Measurements from ENCODE around the gene CANT1.

Gene CANT1

DNA sequence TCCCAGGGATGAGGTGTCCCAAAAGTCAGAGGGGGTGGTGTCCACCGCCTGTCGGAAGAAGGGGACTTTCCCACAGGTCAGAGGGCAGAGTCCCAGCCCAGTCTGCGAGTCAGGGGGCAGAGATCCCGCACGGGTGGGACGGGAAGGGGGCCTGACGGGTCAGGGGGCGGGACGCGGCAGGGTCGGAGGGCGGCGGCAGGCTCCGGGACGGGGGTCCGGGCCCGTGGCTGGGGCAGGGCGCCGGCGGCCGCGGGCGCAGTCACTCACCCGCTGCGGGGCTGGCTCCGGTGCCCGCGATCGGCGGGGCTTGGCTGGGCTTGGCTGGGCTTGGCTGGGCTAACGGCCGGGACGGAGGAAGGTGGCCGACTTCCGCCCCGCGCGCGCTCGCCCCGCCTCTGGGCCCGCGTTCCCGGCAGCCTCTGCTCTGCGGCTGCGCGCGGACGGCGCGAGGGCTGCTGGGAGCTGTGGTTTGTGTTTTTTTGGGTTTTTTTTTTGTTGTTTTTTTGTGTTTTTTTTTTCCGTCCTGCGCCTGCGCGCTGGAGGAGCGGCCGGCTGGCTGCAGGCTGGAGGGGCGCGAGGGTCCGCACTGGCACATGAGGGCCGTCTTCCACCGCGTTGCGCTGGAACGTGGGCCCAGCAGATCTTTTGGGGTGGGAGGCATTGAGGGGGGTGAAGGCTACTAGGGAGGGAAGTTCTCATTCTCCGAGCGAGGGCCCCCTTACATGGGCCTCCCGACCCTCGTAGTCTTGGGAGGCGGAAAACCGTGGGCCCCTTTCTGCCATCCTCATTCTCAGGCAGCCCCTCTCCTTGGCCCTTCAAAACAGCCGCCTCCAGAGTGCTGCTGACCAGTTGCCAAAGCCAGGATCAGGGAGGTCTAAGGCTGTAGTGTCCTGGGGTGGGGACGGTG lies at the start of gene CANT1:
CANT1 (minus strand) TSS at position 368 of the 907 bp plus-strand sequence. CDS start 12,142 bp downstream, outside the sequence.
- Histone ChIP-seq H3K4me1 (ENCODE audit: insufficient read depth, low read length) (peaks cover 28% of the 10 kb centered on the region), H3K27me3 (ENCODE audit: control insufficient read depth in 1 of 2, insufficient read depth in 2 of 2, low read length in 2 of 2) (no peaks in the 10 kb centered on the region), H3K36me3 (ENCODE audit: insufficient read depth, low read length) (no peaks in the 10 kb centered on the region)

DNA sequence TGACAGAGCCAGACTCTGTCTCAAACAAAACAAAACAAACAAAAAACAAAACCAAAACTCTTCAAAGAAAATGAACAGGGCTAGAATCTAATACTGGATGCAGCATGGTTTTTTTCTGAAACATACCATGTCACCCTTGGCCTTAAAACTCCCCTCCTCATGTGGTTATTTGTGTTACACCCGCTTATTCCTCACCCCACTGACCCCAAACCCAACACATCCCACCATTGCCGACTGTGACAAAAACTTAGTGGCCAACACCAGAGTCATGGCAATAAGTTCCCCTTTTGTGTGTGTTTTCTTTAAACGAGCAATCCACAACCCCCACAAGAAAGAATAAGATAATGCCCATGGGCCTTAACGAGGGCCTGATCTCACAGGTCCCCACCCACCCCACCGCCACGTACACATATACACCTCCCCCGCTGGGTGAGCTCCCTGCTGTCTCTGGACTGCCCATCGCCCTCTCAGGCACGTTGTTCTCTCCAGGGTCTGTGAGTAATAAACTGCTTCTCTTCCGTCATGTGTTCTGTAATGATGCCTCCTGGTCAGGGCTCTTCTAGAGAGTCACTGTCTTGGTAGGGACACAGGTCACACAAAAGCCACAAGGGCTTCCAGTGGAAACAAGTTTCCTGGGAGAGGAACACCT lies 48.3 kb upstream of the CANT1 start:
- Histone ChIP-seq H3K4me3 (ENCODE audit: low read depth in 1 of 2, low read length in 2 of 2) (no peak overlapping the region), H3K36me3 (ENCODE audit: insufficient read depth, low read length) (no peaks in the 10 kb centered on the region), H3K4me1 (ENCODE audit: insufficient read depth, low read length) (no peaks in the 10 kb centered on the region), H3K9me3 (ENCODE audit: low read length) (no peaks in the 10 kb centered on the region), H3K27ac (ENCODE audit: low read depth, low read length) (no peak overlapping the region), H3K27me3 (ENCODE audit: control insufficient read depth in 1 of 2, insufficient read depth in 2 of 2, low read length in 2 of 2) (no peaks in the 10 kb centered on the region), H3K9ac (ENCODE audit: low read length) (no peak overlapping the region)

More for the DNA sequence above, at the start of gene CANT1:
- H3K27ac ChIP-seq (ENCODE audit: low read depth, low read length) = peak within 1 kb of the TSS; percentile 50
- peak within 1 kb of the TSS; percentile 33 to 80 for H3K4me3 ChIP-seq (ENCODE audit: low read depth in 1 of 2, low read length in 2 of 2)
- H3K9ac ChIP-seq (ENCODE audit: low read length) = peak within 1 kb of the TSS; percentile 65
- H3K9me3 ChIP-seq (ENCODE audit: low read length) = no peaks in the 10 kb centered on the region

DNA sequence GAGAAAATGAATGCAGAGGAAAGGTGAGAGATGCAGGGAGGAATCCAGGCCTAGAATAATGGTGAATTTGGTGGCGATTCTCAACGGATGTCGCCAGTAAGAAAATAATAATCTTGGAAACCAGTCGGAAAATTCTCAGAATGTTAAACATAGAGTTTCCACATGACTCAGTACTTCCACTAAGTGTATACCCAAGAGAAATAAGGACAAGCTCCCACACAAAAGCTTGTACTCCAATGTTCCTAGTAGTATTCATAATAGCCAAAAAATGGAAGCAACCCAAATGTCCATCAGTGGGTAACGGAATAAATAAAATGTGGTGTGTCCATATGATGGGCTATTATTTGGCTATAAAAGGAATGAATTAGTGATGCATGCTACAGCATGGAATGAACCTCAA lies 45.6 kb upstream of the CANT1 start:
- Histone ChIP-seq H3K4me3 (ENCODE audit: low read depth in 1 of 2, low read length in 2 of 2) (no peak overlapping the region), H3K9ac (ENCODE audit: low read length) (no peak overlapping the region), H3K27me3 (ENCODE audit: control insufficient read depth in 1 of 2, insufficient read depth in 2 of 2, low read length in 2 of 2) (no peaks in the 10 kb centered on the region), H3K36me3 (ENCODE audit: insufficient read depth, low read length) (no peaks in the 10 kb centered on the region), H3K4me1 (ENCODE audit: insufficient read depth, low read length) (no peaks in the 10 kb centered on the region), H3K27ac (ENCODE audit: low read depth, low read length) (no peak overlapping the region), H3K9me3 (ENCODE audit: low read length) (no peaks in the 10 kb centered on the region)

DNA sequence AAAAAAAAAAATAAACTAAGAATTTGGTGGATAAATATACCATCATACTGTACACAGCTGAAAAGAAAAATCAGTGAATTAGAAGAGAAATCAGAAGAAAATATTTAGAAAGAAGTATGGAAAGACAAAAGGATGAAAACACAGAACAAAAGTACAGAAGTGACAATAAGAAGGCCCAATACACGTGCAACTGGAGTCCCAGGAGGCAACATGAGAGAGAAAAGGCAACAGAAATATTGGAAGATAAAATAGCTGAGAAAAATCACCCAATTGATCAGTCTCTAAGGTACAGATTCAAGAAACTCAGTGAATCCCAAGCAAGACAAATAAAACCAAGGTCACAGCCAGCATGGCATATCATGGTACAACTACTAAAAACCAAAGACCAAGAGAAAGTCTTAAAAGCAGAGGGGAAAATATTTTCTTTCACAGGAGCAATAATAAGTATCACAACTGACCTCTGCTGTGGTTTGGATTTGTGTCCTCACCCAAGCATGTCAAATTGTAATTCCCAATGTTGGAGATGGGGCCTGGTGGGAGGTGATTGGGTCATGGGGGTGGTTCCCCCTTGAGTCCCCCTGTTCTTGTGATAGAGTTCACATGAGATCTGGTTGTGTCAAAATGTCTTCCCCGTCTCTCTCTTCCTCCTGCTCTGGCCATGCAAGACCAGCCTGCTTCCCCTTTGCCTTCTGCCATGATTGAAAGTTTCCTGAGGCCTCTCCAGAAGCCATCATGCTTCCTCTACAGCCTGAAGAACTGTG lies 44.8 kb upstream of the CANT1 start:
- no peaks in the 10 kb centered on the region for H3K4me1 ChIP-seq (ENCODE audit: insufficient read depth, low read length)
- no peaks in the 10 kb centered on the region for H3K36me3 ChIP-seq (ENCODE audit: insufficient read depth, low read length)
- no peaks in the 10 kb centered on the region for H3K27me3 ChIP-seq (ENCODE audit: control insufficient read depth in 1 of 2, insufficient read depth in 2 of 2, low read length in 2 of 2)
- no peak overlapping the region for H3K27ac ChIP-seq (ENCODE audit: low read depth, low read length)
- no peaks in the 10 kb centered on the region for H3K9me3 ChIP-seq (ENCODE audit: low read length)
- no peak overlapping the region for H3K9ac ChIP-seq (ENCODE audit: low read length)
- H3K4me3 ChIP-seq (ENCODE audit: low read depth in 1 of 2, low read length in 2 of 2) = no peak overlapping the region

DNA sequence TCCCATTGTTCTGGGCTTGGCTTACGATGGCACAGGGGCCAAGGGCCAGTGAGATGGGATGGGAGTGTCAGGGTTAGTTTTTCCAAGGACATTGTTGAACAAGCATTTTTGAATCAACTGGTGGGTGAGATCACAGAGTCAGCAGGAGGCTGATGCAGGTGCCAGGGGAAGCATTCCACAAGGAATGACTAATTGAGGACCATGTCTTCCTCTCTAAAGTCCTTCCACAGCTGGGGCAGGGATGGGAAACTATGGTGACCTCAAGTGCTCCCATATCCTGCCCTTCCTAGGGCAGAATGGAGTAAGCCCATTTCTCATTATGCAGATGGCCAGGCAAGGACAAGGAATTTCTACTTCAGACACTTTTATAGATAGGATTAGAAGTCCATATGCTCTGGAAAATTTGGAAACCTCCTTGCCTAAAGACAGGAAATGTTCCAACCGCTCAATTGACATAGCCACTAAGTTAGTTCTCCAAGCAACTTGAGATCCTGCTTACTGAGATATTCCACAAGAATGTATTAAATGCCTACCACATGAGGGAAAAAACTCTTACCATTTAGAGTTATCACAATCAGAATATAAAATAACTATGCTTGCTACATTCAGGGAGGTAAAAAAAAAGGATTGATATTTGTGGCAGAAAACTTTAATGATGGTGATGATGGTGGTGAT lies 43.8 kb upstream of the CANT1 start:
- Histone ChIP-seq H3K4me1 (ENCODE audit: insufficient read depth, low read length) (no peaks in the 10 kb centered on the region), H3K27me3 (ENCODE audit: control insufficient read depth in 1 of 2, insufficient read depth in 2 of 2, low read length in 2 of 2) (no peaks in the 10 kb centered on the region), H3K27ac (ENCODE audit: low read depth, low read length) (no peak overlapping the region), H3K4me3 (ENCODE audit: low read depth in 1 of 2, low read length in 2 of 2) (no peak overlapping the region), H3K9ac (ENCODE audit: low read length) (no peak overlapping the region), H3K9me3 (ENCODE audit: low read length) (no peaks in the 10 kb centered on the region), H3K36me3 (ENCODE audit: insufficient read depth, low read length) (no peaks in the 10 kb centered on the region)

DNA sequence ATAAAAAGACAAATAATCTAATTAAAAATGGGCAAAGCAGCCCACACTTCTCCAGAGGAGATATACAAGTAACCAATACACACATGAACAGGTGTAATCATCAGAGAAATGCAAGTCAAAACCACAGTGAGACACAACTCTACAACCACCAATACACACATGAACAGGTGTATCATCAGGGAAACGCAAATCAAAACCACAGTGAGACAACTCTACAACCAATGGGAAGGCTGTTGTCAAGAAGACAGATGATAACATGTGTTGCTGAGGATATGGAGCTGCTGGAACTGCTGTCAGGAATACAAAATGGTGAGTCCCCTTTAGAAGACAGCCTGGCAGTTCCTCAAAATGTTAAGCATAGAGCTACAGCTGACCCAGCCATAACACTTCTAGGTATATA lies 42.6 kb upstream of the CANT1 start:
- H3K36me3 ChIP-seq (ENCODE audit: insufficient read depth, low read length) = no peaks in the 10 kb centered on the region
- no peaks in the 10 kb centered on the region for H3K27me3 ChIP-seq (ENCODE audit: control insufficient read depth in 1 of 2, insufficient read depth in 2 of 2, low read length in 2 of 2)
- no peak overlapping the region for H3K9ac ChIP-seq (ENCODE audit: low read length)
- no peaks in the 10 kb centered on the region for H3K9me3 ChIP-seq (ENCODE audit: low read length)
- H3K4me1 ChIP-seq (ENCODE audit: insufficient read depth, low read length) = no peaks in the 10 kb centered on the region
- H3K27ac ChIP-seq (ENCODE audit: low read depth, low read length) = no peak overlapping the region
- H3K4me3 ChIP-seq (ENCODE audit: low read depth in 1 of 2, low read length in 2 of 2) = no peak overlapping the region

DNA sequence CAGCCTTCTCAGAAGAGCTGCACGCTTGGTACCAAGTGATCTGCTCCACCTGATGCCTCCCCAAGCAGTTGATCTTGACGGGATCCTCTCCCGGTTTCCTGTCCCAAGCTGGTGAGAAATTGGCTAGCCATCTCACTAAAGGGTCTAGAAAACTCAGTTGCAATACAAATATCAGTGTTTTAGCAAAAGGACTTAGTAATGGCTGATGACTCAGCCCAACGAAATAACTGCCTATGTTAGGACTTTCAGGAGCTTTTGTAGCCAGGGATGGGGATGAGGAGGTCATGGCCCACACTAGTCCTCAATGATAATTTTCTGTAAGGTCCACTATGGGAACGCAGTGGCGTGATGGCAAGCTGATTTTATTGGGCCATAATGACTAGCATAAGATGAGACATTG lies 41.7 kb upstream of the CANT1 start:
- no peak overlapping the region for H3K9ac ChIP-seq (ENCODE audit: low read length)
- no peaks in the 10 kb centered on the region for H3K4me1 ChIP-seq (ENCODE audit: insufficient read depth, low read length)
- no peaks in the 10 kb centered on the region for H3K27me3 ChIP-seq (ENCODE audit: control insufficient read depth in 1 of 2, insufficient read depth in 2 of 2, low read length in 2 of 2)
- no peaks in the 10 kb centered on the region for H3K36me3 ChIP-seq (ENCODE audit: insufficient read depth, low read length)
- H3K27ac ChIP-seq (ENCODE audit: low read depth, low read length) = no peak overlapping the region
- H3K4me3 ChIP-seq (ENCODE audit: low read depth in 1 of 2, low read length in 2 of 2) = no peak overlapping the region
- no peaks in the 10 kb centered on the region for H3K9me3 ChIP-seq (ENCODE audit: low read length)

DNA sequence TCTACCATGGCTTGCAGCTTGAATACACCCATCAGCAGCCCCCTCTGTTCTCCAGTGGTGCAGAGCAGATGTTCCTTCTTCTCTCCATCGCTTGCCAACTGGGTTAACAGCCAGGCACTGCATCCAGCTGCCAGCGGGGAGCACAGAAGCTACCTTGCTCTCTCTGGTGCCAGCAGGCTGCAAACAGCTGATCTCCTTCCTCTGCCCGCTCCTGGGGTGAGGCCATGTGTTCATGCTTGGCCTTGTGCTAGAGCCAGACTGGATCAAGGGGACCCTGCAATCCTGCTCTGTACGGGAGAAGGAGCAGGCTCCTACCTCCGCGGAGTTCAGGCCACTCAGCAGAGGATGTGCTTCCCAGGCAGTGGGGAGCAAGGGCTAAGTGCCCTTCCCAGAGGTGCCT lies 41.0 kb upstream of the CANT1 start:
- Histone ChIP-seq H3K36me3 (ENCODE audit: insufficient read depth, low read length) (no peaks in the 10 kb centered on the region), H3K9me3 (ENCODE audit: low read length) (no peaks in the 10 kb centered on the region), H3K9ac (ENCODE audit: low read length) (no peak overlapping the region), H3K4me1 (ENCODE audit: insufficient read depth, low read length) (no peaks in the 10 kb centered on the region), H3K4me3 (ENCODE audit: low read depth in 1 of 2, low read length in 2 of 2) (no peak overlapping the region), H3K27ac (ENCODE audit: low read depth, low read length) (no peak overlapping the region), H3K27me3 (ENCODE audit: control insufficient read depth in 1 of 2, insufficient read depth in 2 of 2, low read length in 2 of 2) (no peaks in the 10 kb centered on the region)

DNA sequence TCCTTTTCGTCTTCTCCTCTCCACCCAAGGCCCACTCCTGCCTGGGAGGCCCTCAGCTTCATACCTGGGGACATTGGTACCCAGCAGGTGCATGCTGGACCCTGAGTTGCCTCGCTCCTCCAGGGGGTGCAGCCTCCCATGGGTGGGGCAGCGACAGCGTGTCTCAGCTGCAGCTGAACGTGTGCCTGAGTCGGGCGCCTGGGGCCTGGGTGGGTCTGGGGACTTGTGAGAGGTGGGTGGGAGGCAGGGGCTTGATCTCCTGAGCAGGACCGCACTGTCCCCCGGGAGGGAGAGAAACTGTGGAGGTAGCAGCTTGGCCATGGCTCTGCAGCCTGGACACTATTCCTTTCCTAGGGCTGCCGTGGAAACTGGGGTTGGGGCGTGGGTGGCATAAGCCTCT lies 40.3 kb upstream of the CANT1 start:
- Histone ChIP-seq H3K36me3 (ENCODE audit: insufficient read depth, low read length) (no peaks in the 10 kb centered on the region), H3K4me3 (ENCODE audit: low read depth in 1 of 2, low read length in 2 of 2) (no peak overlapping the region), H3K9me3 (ENCODE audit: low read length) (no peaks in the 10 kb centered on the region), H3K27ac (ENCODE audit: low read depth, low read length) (no peak overlapping the region), H3K27me3 (ENCODE audit: control insufficient read depth in 1 of 2, insufficient read depth in 2 of 2, low read length in 2 of 2) (no peaks in the 10 kb centered on the region), H3K4me1 (ENCODE audit: insufficient read depth, low read length) (no peaks in the 10 kb centered on the region), H3K9ac (ENCODE audit: low read length) (no peak overlapping the region)

DNA sequence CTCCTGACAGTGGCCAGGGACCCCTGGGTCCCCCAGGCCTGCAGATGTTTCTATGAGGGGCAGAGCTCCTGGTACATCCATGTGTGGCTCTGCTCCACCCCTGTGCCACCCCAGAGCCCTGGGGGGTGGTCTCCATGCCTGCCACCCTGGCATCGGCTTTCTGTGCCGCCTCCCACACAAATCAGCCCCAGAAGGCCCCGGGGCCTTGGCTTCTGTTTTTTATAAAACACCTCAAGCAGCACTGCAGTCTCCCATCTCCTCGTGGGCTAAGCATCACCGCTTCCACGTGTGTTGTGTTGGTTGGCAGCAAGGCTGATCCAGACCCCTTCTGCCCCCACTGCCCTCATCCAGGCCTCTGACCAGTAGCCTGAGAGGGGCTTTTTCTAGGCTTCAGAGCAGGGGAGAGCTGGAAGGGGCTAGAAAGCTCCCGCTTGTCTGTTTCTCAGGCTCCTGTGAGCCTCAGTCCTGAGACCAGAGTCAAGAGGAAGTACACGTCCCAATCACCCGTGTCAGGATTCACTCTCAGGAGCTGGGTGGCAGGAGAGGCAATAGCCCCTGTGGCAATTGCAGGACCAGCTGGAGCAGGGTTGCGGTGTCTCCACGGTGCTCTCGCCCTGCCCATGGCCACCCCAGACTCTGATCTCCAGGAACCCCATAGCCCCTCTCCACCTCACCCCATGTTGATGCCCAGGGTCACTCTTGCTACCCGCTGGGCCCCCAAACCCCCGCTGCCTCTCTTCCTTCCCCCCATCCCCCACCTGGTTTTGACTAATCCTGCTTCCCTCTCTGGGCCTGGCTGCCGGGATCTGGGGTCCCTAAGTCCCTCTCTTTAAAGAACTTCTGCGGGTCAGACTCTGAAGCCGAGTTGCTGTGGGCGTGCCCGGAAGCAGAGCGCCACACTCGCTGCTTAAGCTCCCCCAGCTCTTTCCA lies 39.5 kb upstream of the CANT1 start:
- H3K36me3 ChIP-seq (ENCODE audit: insufficient read depth, low read length) = no peaks in the 10 kb centered on the region
- no peaks in the 10 kb centered on the region for H3K4me1 ChIP-seq (ENCODE audit: insufficient read depth, low read length)
- H3K27ac ChIP-seq (ENCODE audit: low read depth, low read length) = no peak overlapping the region

More for the DNA sequence above, 39.5 kb upstream of the CANT1 start:
- no peaks in the 10 kb centered on the region for H3K9me3 ChIP-seq (ENCODE audit: low read length)
- no peaks in the 10 kb centered on the region for H3K27me3 ChIP-seq (ENCODE audit: control insufficient read depth in 1 of 2, insufficient read depth in 2 of 2, low read length in 2 of 2)
- no peak overlapping the region for H3K4me3 ChIP-seq (ENCODE audit: low read depth in 1 of 2, low read length in 2 of 2)
- H3K9ac ChIP-seq (ENCODE audit: low read length) = no peak overlapping the region

Measured in muscle layer of colon (tissue), 2 donors.